Bronchial epithelial cell (primary cell): ENCODE data around the gene SLC47A1. TPM values are rescaled to one million over a fixed set of nuclear protein-coding genes. Genes with fewer than 3 reads are reported as not detected.

Experiments
- DNase-seq: peaks from one replicate; pipeline ENCODE4 v3.0.0-alpha.2; 2010; ENCODE audit warnings: low read depth
- FAIRE-seq: peaks from 2 replicates; lab custom pipeline; 2011; peaks lifted over from hg19 to GRCh38; lab: Jason Lieb, UNC
- H3K27me3 ChIP-seq: 2 replicates; pipeline ENCODE4 v1.5.1; 2011; ENCODE audit warnings: low read length; ENCODE audit not compliant: control insufficient read depth, insufficient read depth
- H3K36me3 ChIP-seq: 2 replicates; pipeline ENCODE4 v1.5.1; 2011; ENCODE audit warnings: low read length; ENCODE audit not compliant: control insufficient read depth, insufficient read depth
- H3K4me3 ChIP-seq: 2 replicates; pipeline ENCODE4 v1.5.1; 2011; ENCODE audit warnings: mild to moderate bottlenecking, low read depth, low read length, control low read depth
- CTCF ChIP-seq: IDR thresholded peaks from 2 replicates; pipeline ENCODE4 v1.5.1; 2011; ENCODE audit warnings: mild to moderate bottlenecking, moderate library complexity, low read length, control low read depth, inconsistent platforms; ENCODE audit not compliant: insufficient read depth, severe bottlenecking
- total RNA-seq: library from RNA; depleted of rRNA; stranded (reverse); fragments of >200 nt; gene quantifications from 2 replicates; pipeline ENCODE4 v1.2.1, GENCODE V29; 2014

Gene SLC47A1
- total RNA-seq, 1 donor from 2014 or later: 1.6 TPM

DNA sequence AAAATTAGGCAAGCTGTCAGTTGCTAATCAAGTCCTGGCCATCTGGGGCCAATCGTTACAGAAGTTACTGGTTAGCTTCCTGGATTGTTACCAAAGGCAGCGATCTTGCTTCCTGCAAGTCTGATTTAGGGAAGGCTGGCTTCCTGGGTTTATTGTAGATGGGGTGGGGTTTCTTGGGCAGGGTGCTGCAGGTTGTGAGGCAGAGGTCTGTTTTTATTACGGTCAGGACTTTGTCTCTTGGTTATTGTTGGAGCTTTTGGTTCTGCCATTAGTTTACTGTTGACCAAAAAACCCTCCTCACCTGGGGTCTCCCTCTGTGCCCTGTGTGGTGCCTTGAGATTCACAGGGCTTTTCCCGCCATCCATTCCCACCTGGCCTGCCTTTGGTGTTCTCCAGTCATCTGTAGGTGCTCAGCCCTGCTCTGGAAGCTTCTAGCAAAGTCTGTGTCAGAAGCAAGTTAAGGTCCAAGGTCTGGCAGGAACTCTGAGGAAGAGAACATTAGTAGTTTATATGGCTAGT, 36.9 kb downstream of the SLC47A1 start:
- Histone ChIP-seq H3K36me3 (no peaks in the 10 kb centered on the region), H3K4me3 (no peak overlapping the region), H3K27me3 (no peaks in the 10 kb centered on the region)
- FAIRE-seq: no peak
- no peak for TF ChIP-seq CTCF
- no peak for DNase-seq

DNA sequence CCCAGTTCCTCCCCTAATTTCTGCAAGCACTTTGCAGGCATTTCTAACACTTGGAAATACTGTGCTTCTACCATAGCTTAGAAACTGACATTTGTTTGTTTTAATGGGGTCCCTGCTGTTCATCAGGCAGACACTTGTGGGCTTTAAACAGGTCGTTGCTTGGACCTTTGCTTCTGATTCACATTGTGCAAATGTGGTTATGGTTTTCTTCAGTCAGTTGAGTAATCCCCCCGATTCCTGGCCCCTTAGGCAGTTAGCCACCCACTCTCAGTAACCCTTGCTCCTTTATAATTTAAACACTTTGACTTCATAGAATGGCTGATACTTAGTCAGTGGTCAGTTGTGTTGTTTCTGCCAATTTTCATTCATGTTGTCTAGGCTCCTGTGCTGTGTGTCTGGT, 39.4 kb downstream of the SLC47A1 start:
- H3K4me3 ChIP-seq: no peak overlapping the region
- no peaks in the 10 kb centered on the region for H3K27me3 ChIP-seq
- TF ChIP-seq CTCF: no peak
- no peak for DNase-seq
- H3K36me3 ChIP-seq: no peaks in the 10 kb centered on the region
- FAIRE-seq: no peak

DNA sequence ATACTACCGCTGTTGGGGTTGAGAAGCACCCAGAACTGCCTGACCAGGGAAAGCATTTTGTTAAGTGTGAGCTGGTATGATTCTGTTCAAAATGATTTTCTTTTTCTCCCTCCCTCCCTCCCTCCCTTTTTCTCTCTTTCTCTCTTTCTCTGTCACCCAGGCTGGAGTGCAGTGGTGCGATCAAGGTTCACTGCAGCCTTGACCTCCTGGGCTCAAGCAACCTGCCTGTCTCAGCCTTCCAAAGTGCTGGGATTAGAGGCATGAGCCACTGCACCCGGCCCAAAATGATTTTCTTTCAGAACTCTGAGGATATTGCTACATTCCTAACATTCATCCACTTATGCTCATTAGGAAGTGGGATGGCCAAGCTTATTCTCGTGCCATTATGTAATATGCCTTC, 41.3 kb downstream of the SLC47A1 start:
- TF ChIP-seq CTCF: no peak
- H3K4me3 ChIP-seq: no peak overlapping the region
- no peaks in the 10 kb centered on the region for H3K36me3 ChIP-seq
- DNase-seq (no peak), FAIRE-seq (no peak)
- peaks cover 3% of the 10 kb centered on the region for H3K27me3 ChIP-seq

- no peak for FAIRE-seq
Measured at GRCh38 chr17:19578545-19578944, 44.9 kb downstream of the SLC47A1 start.

DNA sequence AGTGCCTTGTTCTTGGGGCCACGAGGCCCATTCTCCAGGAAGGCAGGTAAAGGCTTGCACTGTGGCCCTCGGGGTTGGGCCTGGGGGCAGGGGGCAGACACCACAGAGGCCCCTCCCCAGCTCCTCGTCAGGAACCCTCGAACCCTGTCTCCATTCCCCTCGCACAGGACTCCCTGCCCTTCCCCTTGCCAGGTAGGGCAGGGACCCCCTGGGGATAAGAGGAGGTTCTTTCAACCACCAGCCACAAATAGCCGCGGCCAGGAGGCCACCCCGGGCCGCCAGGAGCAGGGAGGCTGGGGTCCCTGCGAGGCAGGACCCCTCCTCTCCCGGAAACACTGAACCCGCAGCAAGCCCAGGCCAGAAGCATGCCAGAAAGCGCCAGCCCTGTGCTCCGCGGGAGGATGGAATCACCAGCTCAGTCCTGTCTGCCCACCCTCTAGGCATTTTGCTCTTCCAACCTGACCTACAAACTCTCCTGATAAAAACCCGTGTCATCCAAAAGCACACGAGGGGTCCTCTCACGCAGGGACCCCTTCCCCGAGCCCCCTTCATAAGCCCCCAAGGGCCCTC, 45.6 kb downstream of the SLC47A1 start:
- Histone ChIP-seq H3K36me3 (no peaks in the 10 kb centered on the region), H3K27me3 (peaks cover 6% of the 10 kb centered on the region), H3K4me3 (no peak overlapping the region)
- DNase-seq: no peak
- FAIRE-seq: no peak
- TF ChIP-seq CTCF: no peak

More at GRCh38 chr17:19578545-19578944, 44.9 kb downstream of the SLC47A1 start:
- no peak overlapping the region for H3K4me3 ChIP-seq
- peaks cover 6% of the 10 kb centered on the region for H3K27me3 ChIP-seq
- no peaks in the 10 kb centered on the region for H3K36me3 ChIP-seq
- DNase-seq: peak; percentile 40
- TF ChIP-seq CTCF: no peak
